ENCODE measurements around the gene ANKRD55.

Gene ANKRD55

GRCh38 chr5:56176871-56177533 lies 56.1 kb downstream of the ANKRD55 start:
- TF ChIP-seq CTCF (IDR thresholded peaks at IDR 0.05; ENCODE audit: insufficient read depth, low read depth, low read length, missing control alignments), result no peak
- H3K4me3 ChIP-seq (ENCODE audit: low read depth, low read length), result no peak overlapping the region
- no peak for DNase-seq (ENCODE audit: low read depth)

- TF ChIP-seq CTCF (IDR thresholded peaks at IDR 0.05; ENCODE audit: insufficient read depth, low read depth, low read length, missing control alignments), result no peak
- DNase-seq (ENCODE audit: low read depth), result no peak
- H3K4me3 ChIP-seq (ENCODE audit: low read depth, low read length), result no peak overlapping the region
Measured at GRCh38 chr5:56176155-56176798, 56.9 kb downstream of the ANKRD55 start.

GRCh38 chr5:56175488-56175887 lies 57.6 kb downstream of the ANKRD55 start:
- no peak overlapping the region for H3K4me3 ChIP-seq (ENCODE audit: low read depth, low read length)
- TF ChIP-seq CTCF (IDR thresholded peaks at IDR 0.05; ENCODE audit: insufficient read depth, low read depth, low read length, missing control alignments), result no peak
- DNase-seq (ENCODE audit: low read depth), result no peak

DNA sequence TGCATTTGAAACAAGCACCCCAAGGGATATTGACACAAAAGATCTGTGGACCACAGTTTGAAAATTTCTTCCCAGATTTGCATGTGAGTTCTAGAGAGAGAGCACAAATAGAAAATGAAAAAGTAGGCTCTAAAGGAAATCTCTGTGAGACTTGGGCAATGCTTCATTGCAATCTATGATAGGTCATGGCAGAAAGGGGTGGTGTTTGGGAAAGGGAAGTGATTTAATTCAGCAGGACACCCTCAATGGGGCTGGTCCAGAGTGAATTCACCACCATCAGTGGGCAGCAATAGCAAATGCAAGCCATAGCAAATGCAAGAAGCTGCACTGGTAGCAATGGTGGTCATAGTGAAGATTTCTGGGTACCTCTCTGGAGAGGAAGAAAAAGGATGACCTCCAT lies 58.1 kb downstream of the ANKRD55 start:
- H3K4me3 ChIP-seq (ENCODE audit: low read depth, low read length), result no peak overlapping the region
- TF ChIP-seq CTCF (IDR thresholded peaks at IDR 0.05; ENCODE audit: insufficient read depth, low read depth, low read length, missing control alignments), result no peak
- DNase-seq (ENCODE audit: low read depth), result no peak

GRCh38 chr5:56172241-56172640 lies 60.9 kb downstream of the ANKRD55 start:
- TF ChIP-seq CTCF (IDR thresholded peaks at IDR 0.05; ENCODE audit: insufficient read depth, low read depth, low read length, missing control alignments), result no peak
- DNase-seq (ENCODE audit: low read depth), result no peak

GRCh38 chr5:56170557-56170956 lies 62.6 kb downstream of the ANKRD55 start:
- no peak for DNase-seq (ENCODE audit: low read depth)
- no peak for TF ChIP-seq CTCF (IDR thresholded peaks at IDR 0.05; ENCODE audit: insufficient read depth, low read depth, low read length, missing control alignments)

More at GRCh38 chr5:56172241-56172640, 60.9 kb downstream of the ANKRD55 start:
- no peak overlapping the region for H3K4me3 ChIP-seq (ENCODE audit: low read depth, low read length)

More at GRCh38 chr5:56170557-56170956, 62.6 kb downstream of the ANKRD55 start:
- no peak overlapping the region for H3K4me3 ChIP-seq (ENCODE audit: low read depth, low read length)
